IMR-90 (cell line): Measurements from ENCODE around the gene PTMS. TPM values are rescaled to one million over a fixed set of nuclear protein-coding genes. Genes with fewer than 3 reads are reported as not detected.

Experiments
- ATAC-seq: fragments of 200-7000 bp; cut with Tn5 transposase; 2 replicates; pipeline ENCODE4 v1.9.1; 2020; ENCODE audit warnings: low read depth, mild to moderate bottlenecking, moderate library complexity
- BruUV-seq: library from RNA; stranded (reverse); fragments of 400-500 nt; replicated peaks from 2 replicates; lab custom pipeline; 2021; lab: Mats Ljungman, UMichigan
- CTCF ChIA-PET: fragments of 300-600 bp; formaldehyde crosslinking; extraction: SDS; loops from one replicate; lab custom pipeline; 2021; ENCODE audit warnings: antibody characterized with exemption; lab: Yijun Ruan, JAX
- POLR2A ChIA-PET: fragments of 300-600 bp; sonication (Branson Sonifier 250); formaldehyde crosslinking; loops from one replicate; lab custom pipeline; 2022; ENCODE audit warnings: antibody characterized with exemption; ENCODE audit not compliant: unreplicated experiment; lab: Charles Lee
- DNase-seq: peaks from one replicate; pipeline ENCODE4 v3.0.0; 2013
- H2AFZ ChIP-seq: replicated peaks from 2 replicates; pipeline ENCODE3; 2013; ENCODE audit warnings: low read length, mild to moderate bottlenecking; ENCODE audit not compliant: poor library complexity
- H2AK5ac ChIP-seq: 2 replicates; pipeline ENCODE4 v1.6.1; 2013; ENCODE audit warnings: low read depth, low read length, inconsistent platforms
- H2AK9ac ChIP-seq: replicated peaks from 2 replicates; pipeline ENCODE3; 2013; ENCODE audit warnings: mild to moderate bottlenecking, low read depth, low read length, moderate library complexity; ENCODE audit not compliant: poor library complexity
- H2BK120ac ChIP-seq: 2 replicates; pipeline ENCODE4 v1.6.1; 2013; ENCODE audit warnings: low read depth, low read length, inconsistent platforms
- H2BK15ac ChIP-seq: 3 replicates; pipeline ENCODE4 v1.6.1; 2013; ENCODE audit warnings: low read depth, low read length, inconsistent platforms
- H2BK20ac ChIP-seq: 2 replicates; pipeline ENCODE4 v1.6.1; 2013; ENCODE audit warnings: low read depth, mild to moderate bottlenecking, inconsistent platforms, low read length, moderate library complexity
- H2BK5ac ChIP-seq: 2 replicates; pipeline ENCODE4 v1.6.1; 2013; ENCODE audit warnings: mild to moderate bottlenecking, low read depth, low read length, inconsistent platforms; ENCODE audit not compliant: poor library complexity, severe bottlenecking
- H3K14ac ChIP-seq: replicated peaks from 2 replicates; pipeline ENCODE4 v1.6.1; 2013; ENCODE audit warnings: low read depth, low read length, inconsistent platforms
- H3K18ac ChIP-seq: 2 replicates; pipeline ENCODE4 v1.6.1; 2013; ENCODE audit warnings: low read depth, low read length, control low read depth
- H3K23ac ChIP-seq: 2 replicates; pipeline ENCODE4 v1.6.1; 2013; ENCODE audit warnings: low read depth, low read length, inconsistent platforms
- H3K27ac ChIP-seq: 2 replicates; pipeline ENCODE4 v1.5.1; 2013; ENCODE audit warnings: mild to moderate bottlenecking, control low read depth, low read length; ENCODE audit not compliant: insufficient read depth
- H3K27me3 ChIP-seq: 2 replicates; pipeline ENCODE4 v1.6.1; 2013; ENCODE audit warnings: low read length; ENCODE audit not compliant: control insufficient read depth, insufficient read depth
- H3K36me3 ChIP-seq: 2 replicates; pipeline ENCODE4 v1.6.1; 2013; ENCODE audit warnings: low read length, mixed read lengths; ENCODE audit not compliant: control insufficient read depth, insufficient read depth
- H3K4ac ChIP-seq: 2 replicates; pipeline ENCODE4 v1.6.1; 2013; ENCODE audit warnings: low read depth, low read length, inconsistent platforms
- H3K4me1 ChIP-seq: 2 replicates; pipeline ENCODE4 v1.6.1; 2013; ENCODE audit warnings: low read length, mixed read lengths; ENCODE audit not compliant: control insufficient read depth, insufficient read depth
- H3K4me2 ChIP-seq: 2 replicates; pipeline ENCODE4 v1.6.1; 2013; ENCODE audit warnings: low read depth, mild to moderate bottlenecking, control low read depth, low read length, moderate library complexity
- H3K4me3 ChIP-seq: 2 replicates; pipeline ENCODE4 v1.5.1; 2013; ENCODE audit warnings: low read depth, mild to moderate bottlenecking, control low read depth, low read length, moderate library complexity; ENCODE audit not compliant: insufficient read depth
- H3K56ac ChIP-seq: 2 replicates; pipeline ENCODE4 v1.6.1; 2013; ENCODE audit warnings: low read length, inconsistent platforms; ENCODE audit not compliant: insufficient read depth; ENCODE audit errors: extremely low read depth
- H3K79me1 ChIP-seq, 2 experiments: 2 replicates each; pipeline ENCODE4 v1.6.1; 2013; ENCODE audit warnings: low read length in 2 of 2, inconsistent platforms in 1 of 2, low read depth in 1 of 2
- H3K9ac ChIP-seq: 2 replicates; pipeline ENCODE4 v1.6.1; 2013; ENCODE audit warnings: low read depth, low read length, control low read depth
- H3K9me1 ChIP-seq: 2 replicates; pipeline ENCODE4 v1.6.1; 2013; ENCODE audit warnings: low read length, inconsistent platforms; ENCODE audit not compliant: insufficient read depth
- H3K9me3 ChIP-seq: 2 replicates; pipeline ENCODE4 v1.6.1; 2013; ENCODE audit warnings: low read length; ENCODE audit not compliant: control insufficient read depth, insufficient read depth
- H4K20me1 ChIP-seq: 2 replicates; pipeline ENCODE4 v1.6.1; 2013; ENCODE audit warnings: low read length, inconsistent platforms; ENCODE audit not compliant: insufficient read depth
- H4K5ac ChIP-seq: 2 replicates; pipeline ENCODE4 v1.6.1; 2013; ENCODE audit warnings: mild to moderate bottlenecking, low read depth, low read length, control low read depth
- H4K8ac ChIP-seq, 2 experiments: 2 replicates each; pipeline ENCODE4 v1.6.1; 2013; ENCODE audit warnings: low read depth in 2 of 2, low read length in 2 of 2, control low read depth in 1 of 2, inconsistent platforms in 1 of 2
- H4K91ac ChIP-seq: 2 replicates; pipeline ENCODE4 v1.6.1; 2013; ENCODE audit warnings: low read depth, low read length, inconsistent platforms; ENCODE audit not compliant: insufficient read depth
- CEBPB ChIP-seq: IDR thresholded peaks from 2 replicates; pipeline ENCODE4 v1.6.1; 2012; ENCODE audit warnings: low read depth, low read length, improper control_type of control experiment
- FOS ChIP-seq: fragments of 150-350 bp; IDR thresholded peaks from 2 replicates; pipeline ENCODE4 v1.6.1; 2016; ENCODE audit warnings: low read depth, low read length
- MAZ ChIP-seq: IDR thresholded peaks from 2 replicates; pipeline ENCODE4 v1.6.1; 2012; ENCODE audit warnings: low read depth, mild to moderate bottlenecking, low read length, improper control_type of control experiment, moderate library complexity, borderline replicate concordance
- NFE2L2 ChIP-seq: fragments of 150-350 bp; IDR thresholded peaks from 2 replicates; pipeline ENCODE4 v1.6.1; 2016; ENCODE audit warnings: low read depth, mild to moderate bottlenecking, low read length
- POLR2A ChIP-seq: IDR thresholded peaks from 2 replicates; pipeline ENCODE4 v1.6.1; 2012; ENCODE audit warnings: mild to moderate bottlenecking, low read depth, low read length
- RFX5 ChIP-seq: IDR thresholded peaks from 2 replicates; pipeline ENCODE4 v1.8.0; 2012; ENCODE audit warnings: low read depth, mild to moderate bottlenecking, low read length, moderate library complexity
- SMC3 ChIP-seq: fragments of 150-350 bp; IDR thresholded peaks from 2 replicates; pipeline ENCODE4 v1.6.1; 2016; ENCODE audit warnings: low read depth, mild to moderate bottlenecking, antibody characterized with exemption, low read length, moderate library complexity
- WGBS, 2 experiments: methylation state at CpG; one replicate each; pipeline versions ENCODE4 v1.1.5 to v1.1.7; 2013; ENCODE audit warnings: missing lambda C conversion rate in 2 of 2; ENCODE audit not compliant: insufficient read length in 1 of 2; ENCODE audit errors: extremely low coverage in 2 of 2; 5-methylcytosine and 5-hydroxymethylcytosine counted together
- dilution Hi-C: fragments of 300-500 bp; cut with HindIII; formaldehyde crosslinking; loops from one replicate; pipeline ENCODE4 v1.14.3; 2018; ENCODE audit warnings: low sequenced_read_pairs; ENCODE audit not compliant: unreplicated experiment
- in situ Hi-C: fragments of 300-500 bp; cut with MboI; formaldehyde crosslinking; loops from 3 replicates; pipeline ENCODE4 v1.14.3; 2019; ENCODE audit warnings: low sequenced_read_pairs, inconsistent platforms, mixed read lengths
- intact Hi-C: fragments of 100-400 bp; cut with micrococcal nuclease; formaldehyde crosslinking; loops from 2 replicates; pipeline ENCODE4 v1.10.0; 2022
- polyA plus RNA-seq, 3 experiments: library from polyadenylated mRNA; depleted of rRNA; stranded (reverse); fragments of >200 nt; gene quantifications; 2 replicates each; pipeline ENCODE4 v1.2.3, GENCODE V29; 2012; ENCODE audit warnings: low replicate concordance in 1 of 3
- total RNA-seq: library from RNA; depleted of rRNA; stranded (reverse); fragments of >200 nt; gene quantifications from 2 replicates; pipeline ENCODE4 v1.2.3, GENCODE V29; 2012

The PTMS gene
- total and polyA plus RNA-seq, 2 of the 4 experiments (the other 2 are of a cell fraction): 17.2 to 275 TPM

DNA sequence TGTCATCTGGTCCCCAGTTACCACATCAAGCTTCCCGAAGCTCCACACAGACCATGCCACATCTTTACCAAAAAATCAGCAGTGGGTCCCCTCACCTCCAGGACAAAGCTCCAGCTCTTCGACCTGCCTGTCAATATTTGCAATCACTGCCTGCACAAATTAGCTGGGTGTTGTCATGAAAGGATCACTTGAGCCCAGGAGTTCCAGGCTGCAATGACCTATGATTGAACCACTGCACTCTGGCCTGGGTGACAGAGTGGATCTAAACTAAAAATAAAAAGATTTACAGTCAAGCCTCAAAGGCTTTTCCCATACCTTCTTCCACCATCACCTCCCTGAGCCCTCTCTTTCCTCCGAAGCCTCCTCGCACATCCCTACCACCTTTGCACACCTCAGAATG is 30.4 kb downstream of the PTMS start:
- no peak overlapping the region for H3K4me2 ChIP-seq
- H2BK15ac ChIP-seq: no peak overlapping the region
- no TSS peak for BruUV-seq
- no peaks in the 10 kb centered on the region for H3K27me3 ChIP-seq
- ChIA-PET CTCF (no interaction called here), POLR2A (no interaction called here)
- in situ Hi-C loops (no loop called here), dilution Hi-C loops (no loop called here), intact Hi-C loops (no loop called here)
- no peak overlapping the region for H3K4ac ChIP-seq
- no peaks in the 10 kb centered on the region for H4K20me1 ChIP-seq
- no peaks in the 10 kb centered on the region for H3K9me1 ChIP-seq
- H2AK9ac ChIP-seq: no peak overlapping the region
- no peak overlapping the region for H3K14ac ChIP-seq
- H4K8ac ChIP-seq: no peak overlapping the region
- no peak for ATAC-seq
- no CpG with 5 or more reads among the region's 4 CpGs for WGBS, 2 experiments
- no peak overlapping the region for H3K27ac ChIP-seq
- H3K4me1 ChIP-seq: peaks cover 11% of the 10 kb centered on the region; the same call in 1 of the 2 replicates
- no peaks in the 10 kb centered on the region for H3K9me3 ChIP-seq
- H3K9ac ChIP-seq: no peak overlapping the region
- TF ChIP-seq MAZ (no peak), SMC3 (no peak), NFE2L2 (no peak), FOS (no peak), POLR2A (no peak), CEBPB (no peak), RFX5 (no peak)
- H3K56ac ChIP-seq: no peak overlapping the region
- no peak overlapping the region for H2BK5ac ChIP-seq
- H3K79me1 ChIP-seq: peaks cover 0 to 10% of the 10 kb centered on the region in 2 experiments; a peak in 2 of 4 replicates
- H2AFZ ChIP-seq: no peak overlapping the region
- 0 out of 2 replicates have a peak, but pooled peaks cover 2% of the 10 kb centered on the region for H3K36me3 ChIP-seq
- DNase-seq: no peak
- no peak overlapping the region for H3K4me3 ChIP-seq
- H2AK5ac ChIP-seq: no peak overlapping the region
- H3K23ac ChIP-seq: no peak overlapping the region
- H4K5ac ChIP-seq: no peak overlapping the region
- H2BK20ac ChIP-seq: no peak overlapping the region
- H4K91ac ChIP-seq: no peak overlapping the region
- H3K18ac ChIP-seq: no peak overlapping the region
- no peak overlapping the region for H2BK120ac ChIP-seq
